HG03439 (cell line): Measurements from ENCODE around the gene NPAS3.

Source experiments
- ATAC-seq: cut with Tn5 transposase; IDR thresholded peaks from one replicate; pipeline ENCODE4 v1.9.1; 2021; ENCODE audit warnings: mild to moderate bottlenecking, moderate library complexity; ENCODE audit not compliant: unreplicated experiment

Gene NPAS3

GRCh38 chr14:33606591-33606990 lies 667.9 kb downstream of the NPAS3 start:
- no peak for ATAC-seq

DNA sequence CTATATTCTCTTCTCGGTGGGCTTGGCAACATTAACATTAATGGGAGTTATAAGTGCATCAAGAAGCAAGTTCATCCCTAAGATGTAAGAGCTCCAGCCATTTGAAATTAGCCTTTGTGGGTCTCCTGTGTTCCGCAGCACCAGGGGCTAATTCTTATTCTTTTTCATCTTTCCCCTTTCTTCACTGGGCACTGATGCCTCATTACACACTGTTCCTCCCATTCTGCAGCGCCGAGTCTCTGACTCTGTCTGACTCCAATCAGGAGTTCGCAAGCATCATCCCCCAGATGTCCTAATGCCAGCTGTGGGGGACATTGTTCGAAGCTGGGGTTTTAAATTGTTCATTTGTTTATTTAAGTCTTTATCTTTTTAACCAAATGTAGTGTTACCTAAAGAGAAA lies 670.9 kb downstream of the NPAS3 start:
- no peak for ATAC-seq

GRCh38 chr14:33610121-33610520 lies 671.4 kb downstream of the NPAS3 start:
- no peak for ATAC-seq

DNA sequence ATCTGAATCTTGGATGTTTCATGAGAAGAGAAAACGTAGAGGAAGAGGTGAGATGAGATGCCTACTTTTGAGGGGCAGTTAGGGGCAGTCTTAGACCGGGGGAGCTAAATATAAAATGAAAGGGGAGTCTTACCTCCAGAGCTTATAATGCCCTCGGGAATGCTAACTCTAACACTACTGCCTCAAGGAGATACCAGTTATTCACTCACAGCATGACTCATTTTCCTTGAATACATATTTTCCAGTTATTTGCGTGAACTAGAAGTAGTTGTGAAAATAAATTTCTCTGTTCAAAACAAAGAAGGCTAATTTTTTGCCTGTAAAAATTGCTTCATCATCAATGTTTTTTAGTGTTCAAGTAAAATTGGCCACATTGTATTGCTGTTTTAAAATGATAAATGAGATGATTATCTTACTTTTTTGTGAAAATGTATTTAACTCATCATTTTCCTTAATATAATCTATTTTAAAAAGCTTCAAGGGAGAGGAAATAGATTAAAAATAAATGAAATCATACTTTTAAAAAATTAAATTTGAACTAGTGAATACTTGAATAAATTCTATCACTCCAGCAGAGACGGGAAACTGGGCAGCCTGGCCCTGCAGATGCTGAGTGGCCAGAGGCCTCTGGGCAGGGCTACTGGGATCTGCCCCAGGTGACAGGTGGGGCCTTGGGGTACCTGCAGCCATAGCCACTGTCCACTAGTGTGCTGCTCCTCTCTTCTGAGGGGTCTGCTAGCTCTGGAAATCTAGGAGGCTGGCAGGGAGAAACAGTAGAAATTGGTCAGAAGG lies 672.9 kb downstream of the NPAS3 start:
- ATAC-seq, result no peak

DNA sequence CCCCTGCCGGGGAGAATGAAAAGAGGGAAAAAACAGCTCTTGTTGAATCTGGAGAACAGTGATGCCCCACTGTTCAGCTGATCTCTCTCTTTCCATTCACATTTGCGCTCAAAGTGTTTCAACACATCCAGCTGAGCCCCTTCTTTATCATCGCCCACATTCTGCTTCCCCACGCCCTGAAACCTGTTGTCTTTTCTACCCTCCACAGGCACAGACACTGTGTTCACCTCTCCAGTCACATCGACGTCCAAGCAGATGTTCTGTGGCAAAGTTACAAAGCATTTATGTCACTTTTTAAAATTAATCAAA lies 673.5 kb downstream of the NPAS3 start:
- ATAC-seq, result no peak

GRCh38 chr14:33617154-33617553 lies 678.5 kb downstream of the NPAS3 start:
- no peak for ATAC-seq

- ATAC-seq, result no peak
Observed at GRCh38 chr14:33618361-33619105, 679.9 kb downstream of the NPAS3 start.

- no peak for ATAC-seq
Observed at GRCh38 chr14:33622496-33622895, 683.8 kb downstream of the NPAS3 start.

GRCh38 chr14:33629792-33630191 lies 691.1 kb downstream of the NPAS3 start:
- no peak for ATAC-seq

DNA sequence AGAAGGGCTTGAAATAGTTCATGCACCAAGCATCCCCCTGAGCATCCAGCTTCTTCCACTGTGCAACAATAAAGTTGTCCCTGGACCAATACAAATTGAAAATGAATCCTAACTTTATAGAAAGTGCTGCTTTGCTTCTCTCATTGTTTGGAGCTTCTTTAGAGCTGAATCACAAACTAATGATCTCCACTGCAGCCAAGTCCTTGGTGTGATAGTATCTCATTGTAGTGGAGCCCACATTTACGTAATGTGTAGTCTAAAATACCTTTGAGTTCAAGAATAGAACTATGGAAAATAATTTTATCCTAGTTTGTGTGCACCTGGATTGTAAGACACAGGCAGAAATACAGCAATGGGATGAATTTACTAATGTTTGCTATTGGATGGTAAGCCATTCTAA lies 692.3 kb downstream of the NPAS3 start:
- ATAC-seq, result no peak

DNA sequence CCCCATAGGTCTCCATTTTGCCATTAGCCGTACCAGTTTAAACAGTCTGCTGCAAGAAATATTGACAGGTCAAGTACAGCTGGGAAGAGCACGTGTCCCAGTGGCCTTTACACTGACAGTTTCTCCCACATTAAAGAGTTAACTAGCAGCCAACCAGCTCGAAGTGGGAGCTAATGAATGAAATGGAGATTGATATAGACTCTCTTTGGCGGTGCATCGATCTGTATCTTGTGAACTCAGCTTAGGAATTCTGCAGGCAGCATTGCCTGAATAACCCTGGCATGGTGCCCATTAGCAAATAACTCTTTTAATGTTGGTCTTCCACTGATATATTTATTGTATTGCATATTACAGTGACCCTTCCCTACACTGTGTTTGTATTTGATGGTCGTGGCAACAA lies 692.8 kb downstream of the NPAS3 start:
- no peak for ATAC-seq

DNA sequence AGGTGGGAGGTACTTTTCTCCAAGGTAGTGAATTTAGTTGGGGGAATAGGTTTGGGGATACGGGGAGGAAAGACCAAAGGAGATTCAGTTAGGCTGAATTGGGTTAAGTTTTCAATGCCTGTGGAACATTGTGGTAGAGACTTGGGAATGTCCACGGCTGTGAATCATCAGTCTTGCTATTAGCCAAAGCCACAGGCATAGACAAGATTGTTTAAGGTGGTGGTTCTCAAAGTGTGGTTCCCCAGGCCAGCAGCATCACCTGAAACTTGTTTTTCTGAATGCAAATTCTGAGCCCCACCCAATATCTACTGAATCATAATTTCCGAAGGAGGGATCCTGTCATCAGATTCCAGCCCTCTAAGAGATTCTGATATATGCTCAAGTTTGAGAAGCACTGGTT lies 696.0 kb downstream of the NPAS3 start:
- no peak for ATAC-seq

GRCh38 chr14:33636716-33637115 lies 698.0 kb downstream of the NPAS3 start:
- no peak for ATAC-seq

DNA sequence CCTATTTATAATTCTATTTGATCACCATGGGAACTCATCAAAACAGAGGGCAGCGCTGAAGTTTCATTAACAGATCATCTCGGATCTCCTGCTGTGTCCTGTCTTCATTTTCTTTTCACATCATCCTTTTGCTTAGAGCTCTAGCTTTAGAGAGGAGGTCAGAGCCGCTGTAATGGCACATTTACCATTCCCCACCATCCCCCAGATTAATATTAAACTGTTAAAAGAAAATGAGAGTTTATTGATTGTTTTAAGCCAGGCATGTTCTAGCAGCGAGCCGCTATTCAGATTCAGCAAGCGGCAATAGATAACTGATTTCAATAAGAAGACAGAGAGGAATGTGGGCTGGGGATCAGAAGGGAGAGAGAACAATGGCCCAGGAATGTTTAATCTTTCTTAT lies 703.4 kb downstream of the NPAS3 start:
- no peak for ATAC-seq

DNA sequence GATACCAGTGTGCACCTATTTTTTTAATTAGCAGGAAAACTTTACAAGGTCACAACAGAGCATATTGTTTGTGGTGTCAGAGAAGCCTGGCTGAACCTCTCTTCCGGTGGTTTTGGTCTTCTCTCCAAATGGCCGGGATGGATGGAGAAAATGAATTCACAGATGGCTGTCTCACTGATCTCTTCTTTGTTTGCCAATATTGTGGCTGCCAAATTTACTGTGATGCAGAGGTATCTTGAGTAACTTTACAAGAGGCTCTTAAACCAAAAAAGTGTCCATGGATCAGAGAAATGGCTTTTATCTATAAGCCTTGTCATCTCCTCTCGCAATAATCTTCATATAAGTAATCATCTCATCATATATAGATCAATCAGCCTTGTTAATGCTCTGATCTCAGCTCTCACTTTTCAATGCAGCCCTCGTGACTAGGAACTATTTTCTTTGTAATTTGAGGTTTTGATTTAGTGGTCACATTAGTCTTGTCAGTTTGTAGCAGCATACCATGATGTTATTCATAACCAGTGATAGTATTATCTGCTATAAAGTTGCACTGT lies 704.1 kb downstream of the NPAS3 start:
- ATAC-seq, result no peak

GRCh38 chr14:33643426-33644181 lies 704.9 kb downstream of the NPAS3 start:
- no peak for ATAC-seq

DNA sequence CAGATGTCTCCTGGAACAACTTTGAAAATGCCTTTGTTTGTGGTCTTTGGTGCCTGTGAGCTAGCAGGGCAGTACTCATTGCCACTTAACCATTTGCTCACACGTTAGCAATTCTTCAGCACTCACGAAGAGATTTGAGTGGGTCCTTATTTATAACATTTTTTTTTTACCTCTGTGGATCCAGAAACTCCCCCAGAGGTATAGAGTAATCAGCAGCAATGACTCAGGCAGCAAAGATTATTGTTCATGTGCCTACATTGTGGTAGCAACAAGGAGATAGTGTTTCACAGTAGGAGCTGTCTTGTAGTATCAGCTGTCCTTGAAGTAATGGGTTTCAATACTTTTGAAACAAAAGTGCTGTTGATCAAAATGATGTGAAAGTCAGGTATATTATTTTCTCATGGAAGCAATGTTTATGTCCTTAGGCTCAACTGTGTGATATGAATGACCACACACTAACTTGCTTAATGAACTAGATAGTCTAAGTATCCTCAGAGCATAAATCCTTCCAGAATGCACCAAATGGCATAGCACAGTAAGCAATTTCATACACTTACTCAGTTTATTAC lies 708.1 kb downstream of the NPAS3 start:
- ATAC-seq, result no peak

GRCh38 chr14:33647385-33647786 lies 708.7 kb downstream of the NPAS3 start:
- ATAC-seq, result no peak

DNA sequence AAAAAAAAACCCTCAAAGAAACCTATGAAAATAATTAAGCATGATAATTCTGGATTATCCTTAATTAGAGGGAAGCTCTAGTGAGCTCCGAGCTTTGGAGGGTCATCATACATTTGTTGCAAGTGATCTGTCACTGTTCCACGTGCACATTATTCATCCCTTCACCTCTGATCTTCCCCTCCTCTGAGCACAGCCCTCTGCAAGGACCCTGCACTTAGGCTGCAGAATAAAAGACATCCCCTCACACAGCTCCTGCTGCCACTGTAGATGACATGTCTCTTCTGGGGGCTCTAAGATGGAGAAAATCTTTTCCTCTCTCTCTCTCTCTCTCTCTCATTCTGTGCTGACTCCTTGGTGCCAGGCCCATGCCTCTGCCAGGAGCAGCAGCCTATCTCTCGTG lies 711.8 kb downstream of the NPAS3 start:
- no peak for ATAC-seq

DNA sequence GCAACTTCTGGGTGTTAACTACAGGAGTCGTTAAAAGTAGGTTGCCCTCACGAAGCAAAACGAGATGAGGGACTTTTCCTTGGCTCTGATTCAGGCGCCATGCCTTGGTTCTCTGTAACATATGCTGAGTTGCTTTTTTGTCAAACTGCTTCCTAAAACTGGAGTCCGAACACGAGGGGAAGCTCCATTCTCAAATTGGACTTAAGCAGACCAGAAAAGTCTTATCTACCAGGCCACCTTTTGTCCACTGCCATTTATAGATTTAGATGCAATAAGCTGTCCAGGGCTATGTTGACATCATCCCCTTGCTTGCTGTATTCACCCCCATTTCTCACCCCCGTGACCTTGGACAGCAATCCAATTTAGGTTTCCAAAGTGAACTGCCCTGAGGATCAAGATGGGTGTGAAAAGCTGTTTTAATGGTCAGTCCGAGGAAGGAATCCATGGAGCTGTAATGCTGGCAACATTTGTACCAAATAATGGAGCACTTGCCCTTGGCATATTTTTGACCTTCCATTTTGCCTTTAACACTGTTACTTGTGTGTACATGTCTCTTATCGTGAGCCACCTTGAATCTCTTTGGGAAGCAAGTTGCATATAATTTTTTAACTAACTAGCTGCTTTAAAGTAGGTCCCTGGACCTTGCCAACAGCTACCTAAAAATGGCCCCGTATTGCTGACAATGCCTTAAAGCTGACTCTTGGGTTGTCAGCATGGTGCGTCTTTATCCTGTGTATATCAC lies 714.1 kb downstream of the NPAS3 start:
- ATAC-seq, result no peak

DNA sequence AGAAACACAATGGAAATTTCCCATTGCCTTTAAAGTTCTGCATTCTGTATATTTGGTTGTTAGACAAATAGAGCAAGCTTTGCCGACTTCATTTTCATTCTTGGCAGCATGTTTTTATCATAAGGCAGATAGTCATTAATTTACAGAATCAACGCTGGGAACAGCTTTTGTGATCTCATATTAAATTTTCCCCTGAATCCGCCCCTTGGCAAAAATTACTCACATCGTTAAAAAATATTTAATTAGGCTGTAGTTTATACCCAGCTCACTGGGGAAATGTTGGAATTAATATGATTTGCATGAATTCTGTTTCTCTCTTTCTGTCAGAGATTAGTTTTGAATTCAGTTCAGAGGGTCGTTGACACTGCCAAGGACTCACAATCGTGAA lies 714.6 kb downstream of the NPAS3 start:
- ATAC-seq, result no peak
